Neural crest cell (in vitro differentiated cells): ENCODE results near the gene ENPEP. TPM values are rescaled to one million over a fixed set of nuclear protein-coding genes. Genes with fewer than 3 reads are reported as not detected.

ENCODE experiments used
- DNase-seq: peaks from one replicate; pipeline ENCODE4 v3.0.0; 2021; ENCODE audit warnings: low read depth, mixed read lengths, low spot score
- H3K27ac Mint-ChIP-seq: one replicate; pipeline ENCODE4 v1.8.0; 2021; ENCODE audit warnings: mild to moderate bottlenecking, mixed read lengths; ENCODE audit not compliant: unreplicated experiment
- H3K27me3 Mint-ChIP-seq: 2 replicates; pipeline ENCODE4 v1.8.0; 2021; ENCODE audit warnings: low read depth, mild to moderate bottlenecking, mixed read lengths
- H3K36me3 Mint-ChIP-seq: 2 replicates; pipeline ENCODE4 v1.8.0; 2021; ENCODE audit warnings: low read depth, mild to moderate bottlenecking, mixed read lengths
- H3K4me1 Mint-ChIP-seq: 2 replicates; pipeline ENCODE4 v1.8.0; 2021; ENCODE audit warnings: mixed read lengths
- H3K4me3 Mint-ChIP-seq: one replicate; pipeline ENCODE4 v1.8.0; 2021; ENCODE audit warnings: mild to moderate bottlenecking, mixed read lengths
- H3K9me3 Mint-ChIP-seq: 2 replicates; pipeline ENCODE4 v1.8.0; 2021; ENCODE audit warnings: mixed read lengths
- total RNA-seq: library from RNA; stranded (reverse); gene quantifications from 2 replicates; pipeline ENCODE4 v1.2.1, GENCODE V29; 2021
- TF ChIP-seq, protein P1 (sequence below): fragments of 200-600 bp; sonication (generic); conservative IDR thresholded peaks from 2 replicates; pipeline ENCODE4 v1.5.0; 2021; ENCODE audit warnings: antibody characterized with exemption, mild to moderate bottlenecking

The ENPEP gene
- total RNA-seq, 1 donor from 2014 or later, result 7.3 TPM

DNA sequence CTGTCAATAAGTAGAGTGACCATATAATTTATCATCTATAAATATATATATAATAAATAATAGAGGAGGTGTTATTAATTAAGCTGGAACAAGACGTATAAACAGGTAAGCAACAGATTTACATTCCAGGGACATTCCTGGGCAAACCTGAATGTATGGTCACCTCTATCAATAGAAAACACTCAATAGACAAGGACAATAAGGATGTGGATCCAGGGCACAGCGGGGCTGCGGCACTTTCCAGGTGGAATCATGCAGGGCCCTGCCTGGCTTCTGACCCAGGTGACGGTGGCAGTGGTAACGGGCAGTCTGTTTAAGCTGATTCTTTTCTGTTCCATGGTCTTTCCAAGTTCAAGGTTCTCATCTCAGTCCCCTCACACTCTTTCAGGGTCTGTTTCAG is 22.5 kb downstream of the ENPEP start:
- Mint-ChIP-seq H3K27ac (no peak overlapping the region), H3K9me3 (peaks cover 3% of the 10 kb centered on the region), H3K36me3 (peaks cover 8% of the 10 kb centered on the region), H3K4me3 (no peak overlapping the region), H3K4me1 (peaks cover 4% of the 10 kb centered on the region), H3K27me3 (no peaks in the 10 kb centered on the region)
- TF ChIP-seq, protein P1, sequence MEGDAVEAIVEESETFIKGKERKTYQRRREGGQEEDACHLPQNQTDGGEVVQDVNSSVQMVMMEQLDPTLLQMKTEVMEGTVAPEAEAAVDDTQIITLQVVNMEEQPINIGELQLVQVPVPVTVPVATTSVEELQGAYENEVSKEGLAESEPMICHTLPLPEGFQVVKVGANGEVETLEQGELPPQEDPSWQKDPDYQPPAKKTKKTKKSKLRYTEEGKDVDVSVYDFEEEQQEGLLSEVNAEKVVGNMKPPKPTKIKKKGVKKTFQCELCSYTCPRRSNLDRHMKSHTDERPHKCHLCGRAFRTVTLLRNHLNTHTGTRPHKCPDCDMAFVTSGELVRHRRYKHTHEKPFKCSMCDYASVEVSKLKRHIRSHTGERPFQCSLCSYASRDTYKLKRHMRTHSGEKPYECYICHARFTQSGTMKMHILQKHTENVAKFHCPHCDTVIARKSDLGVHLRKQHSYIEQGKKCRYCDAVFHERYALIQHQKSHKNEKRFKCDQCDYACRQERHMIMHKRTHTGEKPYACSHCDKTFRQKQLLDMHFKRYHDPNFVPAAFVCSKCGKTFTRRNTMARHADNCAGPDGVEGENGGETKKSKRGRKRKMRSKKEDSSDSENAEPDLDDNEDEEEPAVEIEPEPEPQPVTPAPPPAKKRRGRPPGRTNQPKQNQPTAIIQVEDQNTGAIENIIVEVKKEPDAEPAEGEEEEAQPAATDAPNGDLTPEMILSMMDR, result no peak
- no peak for DNase-seq

DNA sequence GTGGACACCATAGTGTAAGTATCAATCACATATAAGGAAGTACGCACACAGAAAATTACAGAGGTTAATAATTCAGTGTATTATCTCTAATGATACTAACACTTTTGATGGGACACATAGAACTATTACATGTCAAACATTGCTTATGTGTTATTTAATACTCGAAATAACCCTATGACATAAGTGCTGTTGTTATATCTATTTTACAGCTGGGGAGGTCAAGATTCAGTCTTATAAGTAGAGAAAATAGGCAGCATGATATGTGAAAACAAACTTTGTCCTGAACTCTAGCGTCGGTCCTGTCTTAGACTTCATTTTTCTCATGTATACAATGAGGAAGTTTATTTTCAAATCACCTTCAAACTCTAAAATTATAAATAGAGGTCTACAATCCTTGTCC is 23.2 kb downstream of the ENPEP start:
- Mint-ChIP-seq H3K27ac (no peak overlapping the region), H3K9me3 (peaks cover 6% of the 10 kb centered on the region), H3K4me3 (no peak overlapping the region), H3K4me1 (peaks cover 4% of the 10 kb centered on the region), H3K27me3 (no peaks in the 10 kb centered on the region), H3K36me3 (peaks cover 12% of the 10 kb centered on the region)
- TF ChIP-seq, protein P1, result no peak
- no peak for DNase-seq

DNA sequence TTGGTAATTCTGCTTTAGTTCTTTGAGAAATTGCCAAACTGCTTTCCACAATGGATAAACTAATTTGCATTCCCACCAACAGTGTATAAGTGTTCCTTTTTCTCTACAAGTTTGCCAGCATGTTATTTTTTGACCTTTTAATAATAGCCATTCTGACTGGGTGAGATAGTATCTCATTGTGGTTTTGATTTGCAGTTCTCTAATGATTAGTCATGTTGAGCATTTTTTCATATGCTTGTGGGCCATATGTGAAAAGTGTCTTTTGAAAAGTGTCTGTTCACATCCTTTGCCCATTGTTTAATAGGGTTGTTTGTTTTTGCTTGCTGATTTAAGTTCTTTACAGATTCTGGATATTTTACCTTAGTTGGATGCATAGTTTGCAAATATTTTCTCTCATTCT is 25.9 kb downstream of the ENPEP start:
- no peak overlapping the region for H3K4me3 Mint-ChIP-seq
- no peak overlapping the region for H3K27ac Mint-ChIP-seq
- peaks cover 12% of the 10 kb centered on the region for H3K36me3 Mint-ChIP-seq
- no peaks in the 10 kb centered on the region for H3K27me3 Mint-ChIP-seq
- no peak for DNase-seq
- H3K9me3 Mint-ChIP-seq, result peaks cover 6% of the 10 kb centered on the region
- TF ChIP-seq, protein P1, result no peak
- peaks cover 6% of the 10 kb centered on the region for H3K4me1 Mint-ChIP-seq

DNA sequence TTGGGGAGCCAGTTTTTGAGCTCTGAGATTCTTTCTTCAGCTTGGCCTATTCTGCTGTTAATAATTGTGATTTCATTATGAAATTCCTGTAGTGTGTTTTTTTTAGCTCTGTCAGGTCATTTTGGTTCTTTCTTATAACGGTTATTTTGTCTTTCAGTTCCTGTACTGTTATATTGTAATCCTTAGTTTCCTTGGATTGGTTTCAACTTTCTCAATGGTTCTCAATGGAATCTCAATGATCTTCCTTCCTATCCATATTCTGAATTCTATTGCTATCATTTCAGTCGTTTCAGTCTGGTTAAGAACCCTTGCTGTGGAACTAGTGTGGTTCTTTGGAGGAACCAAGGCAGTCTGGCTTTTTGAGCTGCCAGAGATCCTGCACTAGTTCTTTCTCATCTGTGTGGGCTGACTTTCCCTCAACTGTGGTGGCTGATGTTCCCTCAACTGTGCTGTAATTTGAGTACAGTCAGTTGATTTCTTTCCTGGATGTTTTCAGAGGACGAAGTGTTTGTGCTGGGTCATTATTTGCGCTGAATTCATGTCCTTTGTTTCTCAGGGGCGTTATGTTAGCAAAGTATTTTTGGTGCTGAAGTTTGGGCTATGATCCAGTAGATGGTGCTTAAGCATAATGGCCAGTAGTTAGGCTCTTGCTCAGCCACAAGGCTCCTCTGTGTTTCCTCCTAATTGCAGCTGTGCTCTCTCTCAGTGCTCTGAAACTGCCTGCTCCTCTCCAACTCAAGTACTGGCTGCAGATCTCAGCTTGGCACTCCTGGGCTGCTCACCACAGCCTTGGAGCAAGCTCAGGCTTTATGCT is 27.5 kb downstream of the ENPEP start:
- Mint-ChIP-seq H3K4me3 (no peak overlapping the region), H3K9me3 (peaks cover 6% of the 10 kb centered on the region), H3K27me3 (no peaks in the 10 kb centered on the region), H3K36me3 (peaks cover 12% of the 10 kb centered on the region), H3K27ac (no peak overlapping the region), H3K4me1 (peaks cover 6% of the 10 kb centered on the region)
- TF ChIP-seq, protein P1, result no peak
- DNase-seq, result no peak

DNA sequence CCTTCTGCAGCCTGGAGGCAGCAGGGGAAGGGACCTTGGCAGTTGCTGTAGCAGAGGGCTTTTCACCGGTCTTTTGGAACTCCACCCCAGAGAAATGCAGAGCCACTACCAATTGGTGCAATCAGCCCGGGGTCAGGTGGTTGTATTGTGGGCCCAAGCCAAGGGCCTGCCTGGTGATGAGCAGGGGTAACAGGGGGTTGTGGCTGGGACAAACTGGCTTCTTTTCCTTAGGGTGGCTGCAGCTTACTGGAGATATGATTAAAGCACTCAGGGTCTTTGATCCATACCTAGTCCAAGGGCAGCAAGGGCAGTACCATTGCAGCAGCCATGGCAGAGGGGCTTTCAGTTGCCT is 28.1 kb downstream of the ENPEP start:
- Mint-ChIP-seq H3K27me3 (no peaks in the 10 kb centered on the region), H3K4me1 (peaks cover 6% of the 10 kb centered on the region), H3K36me3 (peaks cover 12% of the 10 kb centered on the region), H3K27ac (no peak overlapping the region), H3K9me3 (peaks cover 6% of the 10 kb centered on the region), H3K4me3 (no peak overlapping the region)
- no peak for DNase-seq
- TF ChIP-seq, protein P1, result no peak
